Omental fat pad (tissue), 4 donors: Measurements from ENCODE around the gene RFT1. TPM values are rescaled to one million over a fixed set of nuclear protein-coding genes. Genes with fewer than 3 reads are reported as not detected.

Experiments used
- ATAC-seq: fragments of 150-250 bp; one replicate; pipeline ENCODE4 v1.9.1; 2016; ENCODE audit warnings: mild to moderate bottlenecking, moderate library complexity; ENCODE audit not compliant: low FRiP score
- DNase-seq: peaks from one replicate; pipeline ENCODE4 v3.0.0-alpha.2; 2019; ENCODE audit warnings: low spot score
- total RNA-seq, 4 donors: library from RNA; depleted of rRNA; stranded (reverse); fragments of >200 nt; gene quantifications; one replicate each; pipeline ENCODE4 v1.1.0, GENCODE V29; 2016
- TF ChIP-seq, protein P1 (sequence below), 3 donors: fragments of 450-650 bp; IDR thresholded peaks; one replicate each; pipeline ENCODE4 v1.5.1; 2016 to 2017; ENCODE audit warnings: antibody characterized with exemption in 3 of 3, mild to moderate bottlenecking in 3 of 3, moderate library complexity in 2 of 3

Gene RFT1
- total RNA-seq, 4 donors from 2014 or later = 9.1 to 14.0 (median 10.5) TPM

DNA sequence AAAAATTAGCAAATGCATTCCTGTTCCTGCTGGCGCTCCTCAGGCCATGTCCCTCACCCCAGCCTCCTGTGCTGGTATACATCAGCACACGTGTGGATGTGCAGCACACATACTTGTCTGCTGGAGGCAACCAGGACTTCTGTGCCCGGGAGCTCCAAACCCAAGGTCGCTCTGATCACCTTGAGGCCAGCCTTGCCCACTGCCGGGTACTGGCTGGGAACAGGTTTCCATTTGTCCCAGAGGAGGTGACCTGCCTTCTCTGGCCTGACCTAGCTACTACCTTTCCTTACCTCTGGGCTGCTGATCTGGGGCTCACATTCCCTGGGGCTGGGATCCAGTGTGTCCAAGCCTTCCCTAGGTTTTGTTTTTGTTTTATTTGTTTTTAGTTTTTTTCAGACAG lies 42.9 kb upstream of the RFT1 start:
- DNase-seq (no peak), ATAC-seq (no peak)
- TF ChIP-seq, protein P1, sequence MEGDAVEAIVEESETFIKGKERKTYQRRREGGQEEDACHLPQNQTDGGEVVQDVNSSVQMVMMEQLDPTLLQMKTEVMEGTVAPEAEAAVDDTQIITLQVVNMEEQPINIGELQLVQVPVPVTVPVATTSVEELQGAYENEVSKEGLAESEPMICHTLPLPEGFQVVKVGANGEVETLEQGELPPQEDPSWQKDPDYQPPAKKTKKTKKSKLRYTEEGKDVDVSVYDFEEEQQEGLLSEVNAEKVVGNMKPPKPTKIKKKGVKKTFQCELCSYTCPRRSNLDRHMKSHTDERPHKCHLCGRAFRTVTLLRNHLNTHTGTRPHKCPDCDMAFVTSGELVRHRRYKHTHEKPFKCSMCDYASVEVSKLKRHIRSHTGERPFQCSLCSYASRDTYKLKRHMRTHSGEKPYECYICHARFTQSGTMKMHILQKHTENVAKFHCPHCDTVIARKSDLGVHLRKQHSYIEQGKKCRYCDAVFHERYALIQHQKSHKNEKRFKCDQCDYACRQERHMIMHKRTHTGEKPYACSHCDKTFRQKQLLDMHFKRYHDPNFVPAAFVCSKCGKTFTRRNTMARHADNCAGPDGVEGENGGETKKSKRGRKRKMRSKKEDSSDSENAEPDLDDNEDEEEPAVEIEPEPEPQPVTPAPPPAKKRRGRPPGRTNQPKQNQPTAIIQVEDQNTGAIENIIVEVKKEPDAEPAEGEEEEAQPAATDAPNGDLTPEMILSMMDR (IDR thresholded peaks at IDR 0.05) = no peak

DNA sequence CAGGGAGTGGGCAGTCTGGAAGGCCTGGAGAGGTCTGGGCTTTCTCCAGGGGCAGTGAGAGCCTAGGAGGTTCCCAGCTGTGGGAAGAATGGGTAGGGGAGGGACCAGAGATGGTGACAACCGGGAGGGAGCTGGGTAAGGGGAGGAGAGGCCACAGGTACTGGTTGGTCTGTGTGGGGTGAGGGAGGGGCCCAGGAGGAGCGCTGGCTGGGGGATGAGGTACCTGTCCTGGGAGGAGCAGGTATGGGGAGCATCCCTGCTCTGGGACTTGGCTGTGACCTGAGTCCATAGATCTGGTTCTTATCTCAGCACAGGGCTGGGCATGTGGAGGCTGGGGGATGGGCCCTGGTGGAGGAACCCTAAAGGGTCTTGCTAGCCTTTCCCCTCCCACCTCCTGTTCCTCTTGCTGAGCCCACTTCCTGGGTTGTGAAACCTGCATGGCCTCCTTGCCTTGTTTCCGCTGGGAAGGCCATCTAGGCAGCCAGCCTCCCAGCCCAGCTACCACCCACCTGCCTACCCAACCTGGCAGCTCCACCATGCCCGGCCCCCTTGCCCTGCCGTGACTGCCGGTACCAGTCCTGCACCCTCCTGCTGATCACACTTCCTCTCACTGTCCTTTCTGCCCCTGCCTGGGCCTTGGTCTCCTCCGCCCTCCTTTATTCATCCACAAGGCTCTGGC lies 41.7 kb upstream of the RFT1 start:
- no peak for ATAC-seq
- no peak for DNase-seq
- TF ChIP-seq, protein P1 (IDR thresholded peaks at IDR 0.05) = no peak

DNA sequence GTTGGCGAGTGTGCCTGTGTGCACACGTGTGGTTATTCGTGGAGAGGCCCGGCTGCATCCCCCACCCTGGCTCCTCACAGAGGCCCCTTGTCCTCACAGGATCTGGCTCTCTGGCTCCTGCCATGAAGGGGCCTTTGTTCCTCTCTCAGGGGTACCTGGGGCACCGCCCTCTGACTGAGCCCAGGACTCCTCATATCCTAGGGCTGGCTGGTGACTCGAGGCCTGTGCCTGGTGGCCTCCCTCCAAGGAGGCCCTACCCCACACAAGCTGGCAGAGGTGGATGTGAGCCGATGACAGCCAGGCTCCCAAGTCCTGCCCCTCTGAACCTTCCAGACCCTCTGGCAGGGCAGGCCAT lies 40.8 kb upstream of the RFT1 start:
- TF ChIP-seq, protein P1 (IDR thresholded peaks at IDR 0.05) = no peak
- DNase-seq (no peak), ATAC-seq (peak; percentile 12)

DNA sequence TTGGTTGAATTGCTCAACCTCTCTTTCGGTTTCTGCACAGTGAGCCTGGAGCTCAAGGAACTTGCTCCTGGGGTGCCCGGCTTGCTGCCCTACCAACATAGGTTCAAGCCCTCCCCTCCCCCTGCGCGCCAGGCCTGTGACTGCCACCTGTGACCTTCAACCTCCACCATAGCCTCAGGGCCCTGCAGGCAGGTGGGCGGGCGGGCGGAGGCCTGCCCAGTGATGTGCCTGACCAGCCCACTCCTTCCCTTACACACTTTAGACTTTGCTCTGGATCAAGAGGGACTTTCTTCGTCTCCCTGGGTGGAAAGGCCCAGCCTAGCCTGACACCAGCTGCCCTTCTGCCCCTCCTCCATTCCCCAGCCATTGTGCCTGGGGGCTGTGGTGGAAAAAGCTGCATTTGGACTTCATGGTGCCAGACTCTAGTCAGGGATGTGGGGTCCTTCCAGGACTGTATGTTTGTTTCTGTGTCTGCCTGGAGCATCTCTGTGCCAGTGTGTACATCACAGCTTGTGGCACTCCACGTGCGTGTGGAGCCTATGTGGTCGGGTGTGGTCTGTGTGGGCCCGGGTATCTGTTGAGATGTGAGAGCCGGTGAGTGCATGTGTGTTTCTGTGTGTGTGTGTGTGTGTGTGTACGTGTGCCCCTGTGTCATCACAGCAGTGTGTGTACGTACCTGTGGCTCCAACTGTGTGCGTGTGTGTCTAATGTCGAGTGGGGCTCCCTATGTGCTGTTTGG lies 40.3 kb upstream of the RFT1 start:
- DNase-seq (no peak), ATAC-seq (no peak)
- TF ChIP-seq, protein P1 (IDR thresholded peaks at IDR 0.05) = no peak

DNA sequence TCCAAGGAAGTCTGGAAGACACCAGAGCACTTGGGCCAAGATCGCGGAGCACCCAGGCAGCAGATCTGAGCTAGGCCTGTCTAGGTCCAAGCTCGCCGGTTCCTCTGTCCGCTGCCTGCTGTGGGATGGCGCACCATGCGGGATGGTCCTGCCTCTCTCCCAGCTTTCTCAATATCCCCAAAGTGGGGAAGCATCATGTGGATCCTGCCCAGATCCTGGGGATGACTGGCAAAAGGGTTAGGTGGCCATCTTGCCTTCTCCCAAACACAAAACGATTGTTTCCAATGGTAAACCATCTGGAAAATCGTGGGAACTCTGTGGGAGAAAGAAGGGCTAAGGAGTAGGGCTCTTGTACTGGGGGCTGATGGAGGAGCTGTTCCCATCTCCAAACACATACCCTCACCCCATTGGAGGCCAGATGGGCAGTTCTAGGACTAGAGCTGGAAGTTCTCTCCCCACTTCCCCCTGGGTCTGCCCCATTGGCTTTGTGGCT lies 39.6 kb upstream of the RFT1 start:
- ATAC-seq (no peak), DNase-seq (no peak)
- TF ChIP-seq, protein P1 (IDR thresholded peaks at IDR 0.05) = no peak

DNA sequence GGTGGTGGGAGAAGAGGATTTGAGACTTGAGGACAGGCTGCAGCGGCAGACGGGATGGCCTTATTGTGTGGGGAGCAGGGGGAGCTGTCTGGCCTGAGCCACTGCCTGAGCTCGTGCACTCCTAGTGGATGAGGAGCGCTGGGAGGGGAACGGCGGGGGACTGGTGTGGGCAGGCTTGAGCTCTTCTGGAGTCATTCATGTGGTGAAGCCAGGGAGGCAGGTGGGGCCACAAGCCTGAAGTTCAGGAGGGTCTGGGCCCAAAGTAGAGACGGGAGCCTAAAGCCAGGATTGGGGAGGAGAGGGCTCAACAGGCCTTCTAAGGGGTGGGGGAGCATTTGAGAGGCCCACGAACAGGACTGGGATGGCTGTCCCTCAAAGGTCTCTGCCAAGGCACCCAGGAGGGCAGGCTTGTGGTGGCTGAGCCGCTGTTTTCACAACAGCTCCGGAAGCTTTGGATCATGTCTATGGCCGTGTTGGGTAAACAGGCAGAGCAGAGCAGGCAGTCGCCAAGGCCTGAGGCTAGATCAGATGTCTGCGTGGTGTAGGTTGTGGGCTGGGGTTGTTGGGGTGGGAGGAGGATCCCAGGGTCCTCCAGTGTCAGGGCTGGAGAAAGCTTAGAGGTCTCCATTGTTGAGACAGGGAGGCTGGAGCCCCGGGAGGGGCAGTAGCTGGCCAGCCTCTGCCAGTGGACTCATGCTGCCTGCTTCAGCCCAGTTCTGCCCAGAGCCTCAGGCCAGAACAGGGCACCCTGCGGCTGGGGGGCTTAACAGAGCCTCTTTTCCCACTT lies 39.0 kb upstream of the RFT1 start:
- ATAC-seq (no peak), DNase-seq (no peak)
- TF ChIP-seq, protein P1 (IDR thresholded peaks at IDR 0.05) = no peak
